PC-9 (cell line): ENCODE data around the gene ERVK3-1.
"Not testable (repeated sequence)": the region's sequence is repeated elsewhere in the genome, so short reads cannot be mapped to it uniquely, and the experiment has no call there.

ENCODE experiments used
- CTCF ChIP-seq: fragments of 200-600 bp; sonication (generic); conservative IDR thresholded peaks from 2 replicates; pipeline ENCODE4 v1.6.1; 2017; ENCODE audit warnings: mixed run types, antibody characterized with exemption, mild to moderate bottlenecking, moderate library complexity
- EZH2 ChIP-seq: fragments of 200-600 bp; sonication (generic); IDR thresholded peaks from 2 replicates; pipeline ENCODE4 v1.8.0; 2017; ENCODE audit warnings: antibody characterized with exemption, low read depth

- TF ChIP-seq CTCF, EZH2: not testable (repeated sequence)
These were observed 42.9 kb downstream of the ERVK3-1 start for GRCh38 chr19:58348080-58348479.
